HG03097 (cell line): ENCODE measurements around the gene IL17D.
A peak's percentile ranks its signal among the peaks of the same experiment; 100 is the strongest.
"Not testable (repeated sequence)": the region's sequence is repeated elsewhere in the genome, so short reads cannot be mapped to it uniquely, and the experiment has no call there.

Source experiments
- ATAC-seq: cut with Tn5 transposase; IDR thresholded peaks from one replicate; pipeline ENCODE4 v1.9.1; 2021; ENCODE audit not compliant: unreplicated experiment, low FRiP score

The IL17D gene

GRCh38 chr13:20702915-20703779, at the start of gene IL17D:
Gene IL17D (plus strand): TSS chr13:20703699. CDS start chr13:20704002, 303 bp downstream.
- peak; percentile 29 for ATAC-seq

GRCh38 chr13:20654156-20654555, 49.3 kb upstream of the IL17D start:
- ATAC-seq: no peak

- no peak for ATAC-seq
Observed at GRCh38 chr13:20658451-20659040, 45.0 kb upstream of the IL17D start.

- ATAC-seq: no peak
Observed at GRCh38 chr13:20664351-20664750, 39.1 kb upstream of the IL17D start.

GRCh38 chr13:20666948-20667347, 36.6 kb upstream of the IL17D start:
- ATAC-seq: no peak

GRCh38 chr13:20667857-20668437, 35.6 kb upstream of the IL17D start:
- no peak for ATAC-seq

- ATAC-seq: no peak
Observed at GRCh38 chr13:20669162-20669561, 34.3 kb upstream of the IL17D start.

- ATAC-seq: no peak
Observed at GRCh38 chr13:20671789-20672188, 31.7 kb upstream of the IL17D start.

GRCh38 chr13:20672772-20673171, 30.7 kb upstream of the IL17D start:
- ATAC-seq: no peak

- ATAC-seq: no peak
Observed at GRCh38 chr13:20673715-20674114, 29.8 kb upstream of the IL17D start.

GRCh38 chr13:20676213-20676612, 27.3 kb upstream of the IL17D start:
- no peak for ATAC-seq

- not testable (repeated sequence) for ATAC-seq
Observed at GRCh38 chr13:20678606-20679005, 24.9 kb upstream of the IL17D start.

GRCh38 chr13:20679879-20680278, 23.6 kb upstream of the IL17D start:
- no peak for ATAC-seq

- ATAC-seq: no peak
Observed at GRCh38 chr13:20680416-20681080, 23.0 kb upstream of the IL17D start.

- not testable (repeated sequence) for ATAC-seq
Observed at GRCh38 chr13:20681481-20681880, 22.0 kb upstream of the IL17D start.

GRCh38 chr13:20682061-20682460, 21.4 kb upstream of the IL17D start:
- ATAC-seq: no peak

GRCh38 chr13:20684041-20684440, 19.5 kb upstream of the IL17D start:
- ATAC-seq: no peak

GRCh38 chr13:20684546-20684945, 19.0 kb upstream of the IL17D start:
- no peak for ATAC-seq

GRCh38 chr13:20685092-20685491, 18.4 kb upstream of the IL17D start:
- no peak for ATAC-seq

GRCh38 chr13:20686167-20686566, 17.3 kb upstream of the IL17D start:
- ATAC-seq: no peak
